ENCODE results near the gene PRKN. TPM values are rescaled to one million over a fixed set of nuclear protein-coding genes. Genes with fewer than 3 reads are reported as not detected.

PRKN gene
- total RNA-seq, 1 experiment from 2014 or later = not detected

GRCh38 chr6:161667957-161668356 is 1059.6 kb downstream of the PRKN start:
- no peak for DNase-seq (ENCODE audit: low read depth)

DNA sequence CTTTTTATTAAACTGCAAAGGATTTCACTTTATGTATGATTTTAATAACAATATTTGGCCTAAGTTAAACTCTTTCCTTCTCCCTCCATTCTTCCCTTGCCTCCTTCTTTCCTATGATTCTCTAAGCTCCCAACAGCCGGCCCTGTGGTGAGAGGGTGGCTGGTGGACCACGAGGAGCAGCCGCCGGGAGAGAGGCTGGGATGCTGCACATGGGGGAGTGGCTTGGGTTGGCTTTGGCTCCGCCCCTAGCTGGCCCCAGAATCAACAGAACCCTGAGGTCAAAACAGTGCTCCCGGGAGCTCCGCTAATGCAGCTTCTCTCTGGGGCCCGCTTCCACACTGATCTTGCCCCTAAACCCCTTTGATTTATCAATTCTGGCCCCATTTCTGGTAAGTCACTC is 1063.9 kb downstream of the PRKN start:
- no peak for DNase-seq (ENCODE audit: low read depth)

GRCh38 chr6:161660666-161661571 is 1066.6 kb downstream of the PRKN start:
- DNase-seq (ENCODE audit: low read depth) = peak; percentile 29

GRCh38 chr6:161658211-161658610 is 1069.4 kb downstream of the PRKN start:
- DNase-seq (ENCODE audit: low read depth) = no peak

GRCh38 chr6:161654209-161654608 is 1073.4 kb downstream of the PRKN start:
- no peak for DNase-seq (ENCODE audit: low read depth)

GRCh38 chr6:161651949-161652348 is 1075.6 kb downstream of the PRKN start:
- DNase-seq (ENCODE audit: low read depth) = no peak

- no peak for DNase-seq (ENCODE audit: low read depth)
These were observed 1077.7 kb downstream of the PRKN start for GRCh38 chr6:161649841-161650240.

- DNase-seq (ENCODE audit: low read depth) = no peak
These were observed 1078.5 kb downstream of the PRKN start for GRCh38 chr6:161649068-161649467.

DNA sequence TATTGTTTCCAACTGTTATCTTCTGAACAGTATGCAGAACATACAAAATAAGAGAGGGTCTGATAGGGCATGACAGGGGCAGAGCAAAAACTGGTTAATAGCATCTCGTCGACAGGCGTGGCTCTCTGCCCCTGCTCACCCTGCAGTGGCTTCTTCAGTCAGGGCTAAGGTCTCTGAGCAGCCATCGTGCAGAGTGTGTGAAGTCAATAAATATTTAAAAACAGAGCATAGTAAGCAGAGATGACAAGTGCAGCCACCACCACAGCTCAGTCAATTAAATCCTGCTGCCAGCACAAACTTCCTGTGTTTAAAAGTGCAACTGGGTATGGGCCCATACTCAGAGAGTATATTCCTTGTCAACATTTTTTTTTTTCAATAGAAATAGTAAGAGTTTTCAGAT is 1080.3 kb downstream of the PRKN start:
- no peak for DNase-seq (ENCODE audit: low read depth)

DNA sequence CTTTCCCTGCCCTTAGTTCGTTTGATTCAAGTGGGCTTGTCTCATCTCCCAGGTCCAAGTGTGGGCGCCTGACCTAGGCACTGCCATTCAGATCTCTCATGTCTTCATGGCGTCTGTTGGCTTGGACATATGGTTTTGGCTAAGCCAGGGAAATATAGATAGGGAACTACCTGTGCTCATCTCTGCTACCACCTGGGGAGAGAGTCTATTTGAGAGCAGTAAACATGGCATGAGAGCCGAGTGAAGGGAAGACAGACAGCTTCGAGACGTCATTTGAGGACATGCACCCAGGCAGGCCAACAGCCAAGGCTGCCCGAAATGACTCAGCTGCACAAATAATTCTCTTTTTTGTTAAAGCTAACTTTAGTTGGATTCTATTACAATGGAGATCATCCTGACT is 1083.0 kb downstream of the PRKN start:
- no peak for DNase-seq (ENCODE audit: low read depth)

DNA sequence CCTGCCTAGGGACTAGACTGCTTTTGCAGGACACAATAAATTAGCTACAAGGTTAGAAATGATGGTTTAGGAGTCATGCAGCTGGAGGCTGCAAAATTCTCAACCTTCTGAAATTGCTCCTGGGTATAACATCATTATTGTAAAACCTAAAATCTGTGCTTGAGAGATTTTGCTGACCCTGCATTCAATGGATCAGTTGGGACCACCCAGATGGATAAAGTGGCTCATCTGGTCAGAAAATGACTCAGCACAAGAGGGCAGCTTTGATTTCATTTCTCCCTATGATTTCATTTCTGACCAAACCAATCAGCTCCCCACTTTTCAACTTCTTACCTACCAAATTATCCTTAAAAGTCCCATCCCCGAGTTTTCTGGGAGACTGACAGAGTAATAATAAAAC is 1086.4 kb downstream of the PRKN start:
- DNase-seq (ENCODE audit: low read depth) = no peak

GRCh38 chr6:161639772-161640171 is 1087.8 kb downstream of the PRKN start:
- no peak for DNase-seq (ENCODE audit: low read depth)

- no peak for DNase-seq (ENCODE audit: low read depth)
These were observed 1089.9 kb downstream of the PRKN start for GRCh38 chr6:161637658-161638057.

- DNase-seq (ENCODE audit: low read depth) = no peak
These were observed 1090.6 kb downstream of the PRKN start for GRCh38 chr6:161636882-161637430.

GRCh38 chr6:161635975-161636374 is 1091.6 kb downstream of the PRKN start:
- DNase-seq (ENCODE audit: low read depth) = no peak

DNA sequence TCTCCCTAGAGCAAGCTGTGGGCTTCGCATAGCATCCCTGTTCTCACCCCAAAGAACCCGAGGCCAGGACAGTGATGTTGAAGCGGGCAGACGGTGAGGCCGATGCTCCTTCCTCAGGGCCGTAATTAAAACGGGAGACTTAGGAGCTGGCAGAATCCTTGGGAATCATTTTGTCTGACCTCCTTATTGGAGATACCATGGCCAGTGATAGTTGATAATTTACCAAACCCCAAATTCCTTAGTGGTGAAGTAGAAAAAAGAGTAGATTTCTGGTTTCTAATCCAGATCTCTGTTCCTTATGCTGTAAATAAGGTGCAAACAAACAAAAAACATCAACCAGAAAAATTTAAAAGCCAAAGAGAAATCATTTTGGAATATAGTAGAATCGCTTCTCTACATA is 1092.7 kb downstream of the PRKN start:
- no peak for DNase-seq (ENCODE audit: low read depth)

- peak; percentile 33 for DNase-seq (ENCODE audit: low read depth)
These were observed 1095.8 kb downstream of the PRKN start for GRCh38 chr6:161631676-161632194.

GRCh38 chr6:161630674-161631073 is 1096.9 kb downstream of the PRKN start:
- peak; percentile 32 for DNase-seq (ENCODE audit: low read depth)

- DNase-seq (ENCODE audit: low read depth) = no peak
These were observed 1101.4 kb downstream of the PRKN start for GRCh38 chr6:161626132-161626676.

DNA sequence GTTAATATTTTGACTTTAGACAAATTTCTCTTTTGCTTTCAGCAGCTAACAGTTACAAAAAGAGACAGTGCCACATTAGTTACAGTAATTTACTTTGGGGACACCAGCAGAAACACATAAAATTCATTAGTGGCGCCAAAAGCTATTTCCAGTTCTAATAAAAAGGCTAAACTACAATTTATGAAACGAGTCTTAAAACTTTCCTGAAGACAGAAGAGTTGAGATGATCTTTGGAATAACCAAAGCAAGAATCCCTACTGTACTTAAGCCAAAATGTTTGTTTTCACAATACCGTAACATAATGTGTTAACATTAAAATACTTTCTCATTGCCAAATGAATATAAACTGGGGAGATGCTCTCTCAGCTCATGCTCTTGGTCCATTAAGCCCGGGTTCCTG is 1103.5 kb downstream of the PRKN start:
- no peak for DNase-seq (ENCODE audit: low read depth)

- no peak for DNase-seq (ENCODE audit: low read depth)
These were observed 1104.8 kb downstream of the PRKN start for GRCh38 chr6:161622779-161623178.

- DNase-seq (ENCODE audit: low read depth) = peak; percentile 70
These were observed 1108.6 kb downstream of the PRKN start for GRCh38 chr6:161618831-161619454.

Data from Daoy (cell line).